Activated gamma-delta T cell (primary cell): ENCODE measurements around the gene MRPS16.
"Not testable (repeated sequence)": the region's sequence is repeated elsewhere in the genome, so short reads cannot be mapped to it uniquely, and the experiment has no call there.

Experiments
- DNase-seq: peaks from one replicate; lab custom pipeline; 2025; lab: John Stamatoyannopoulos, UW
- total RNA-seq, 2 donors: gene quantifications; one replicate each; lab custom pipeline; 2026; lab: John Stamatoyannopoulos, UW

MRPS16 gene
- total RNA-seq, result 70.5 to 70.9 reads per million in 2 donors

GRCh38 chr10:73252445-73253224, at the start of gene MRPS16:
Gene MRPS16, minus strand, starts transcription at chr10:73252644. Its CDS starts 162 bp downstream, at chr10:73252482.
- peak; percentile 82 for DNase-seq

GRCh38 chr10:73296946-73297345, 44.5 kb upstream of the MRPS16 start:
- DNase-seq, result no peak

- DNase-seq, result no peak
Measured at GRCh38 chr10:73293461-73293860, 41.0 kb upstream of the MRPS16 start.

- DNase-seq, result no peak
Measured at GRCh38 chr10:73289958-73290357, 37.5 kb upstream of the MRPS16 start.

GRCh38 chr10:73287441-73287840, 35.0 kb upstream of the MRPS16 start:
- DNase-seq, result no peak

- DNase-seq, result no peak
Measured at GRCh38 chr10:73281097-73281496, 28.7 kb upstream of the MRPS16 start.

GRCh38 chr10:73264423-73264822, 12.0 kb upstream of the MRPS16 start:
- no peak for DNase-seq

- no peak for DNase-seq
Measured at GRCh38 chr10:73263693-73264347, 11.4 kb upstream of the MRPS16 start.

- no peak for DNase-seq
Measured at GRCh38 chr10:73262880-73263555, 10.6 kb upstream of the MRPS16 start.

GRCh38 chr10:73262105-73262730, 9.8 kb upstream of the MRPS16 start:
- DNase-seq, result no peak

GRCh38 chr10:73261362-73261995, 9.0 kb upstream of the MRPS16 start:
- no peak for DNase-seq

- not testable (repeated sequence) for DNase-seq
Measured at GRCh38 chr10:73258612-73259011, 6.2 kb upstream of the MRPS16 start.

GRCh38 chr10:73253225-73253555, 746 bp upstream of the MRPS16 start:
- DNase-seq, result no peak

- DNase-seq, result no peak
Measured at GRCh38 chr10:73251683-73252444, 580 bp downstream of the MRPS16 start.

- DNase-seq, result no peak
Measured at GRCh38 chr10:73248259-73248724, 4.2 kb downstream of the MRPS16 start.

- DNase-seq, result no peak
Measured at GRCh38 chr10:73247509-73248258, 4.8 kb downstream of the MRPS16 start.

- peak; percentile 91 for DNase-seq
Measured at GRCh38 chr10:73246646-73247508, 5.6 kb downstream of the MRPS16 start, which contains the start of gene DNAJC9. Gene DNAJC9, minus strand, starts transcription at chr10:73247255. Its CDS starts 66 bp downstream, at chr10:73247189.

GRCh38 chr10:73246322-73246645, 6.2 kb downstream of the MRPS16 start:
- no peak for DNase-seq

GRCh38 chr10:73244866-73245477, 7.5 kb downstream of the MRPS16 start:
- DNase-seq, result no peak
